Esophagus muscularis mucosa (tissue), 3 donors: ENCODE data around the gene ATF3.

Experiments
- CTCF ChIP-seq, 3 experiments: fragments of 200-600 bp in 2 of 3; fragments of 450-650 bp in 1 of 3; sonication (generic) in 2 of 3; IDR thresholded peaks; one replicate each; pipeline ENCODE4 v1.5.1; 2017 to 2019; ENCODE audit warnings: antibody characterized with exemption in 3 of 3, mild to moderate bottlenecking in 2 of 3, moderate library complexity in 1 of 3
- POLR2A ChIP-seq: fragments of 450-650 bp; IDR thresholded peaks from one replicate; pipeline ENCODE4 v1.6.1; 2017; ENCODE audit warnings: antibody characterized with exemption, moderate library complexity, mild to moderate bottlenecking, low read depth
- POLR2AphosphoS5 ChIP-seq, 2 donors: sonication (generic); formaldehyde crosslinking; IDR thresholded peaks; one replicate each; pipeline ENCODE4 v1.6.1; 2017; ENCODE audit warnings: antibody characterized with exemption in 2 of 2

DNA sequence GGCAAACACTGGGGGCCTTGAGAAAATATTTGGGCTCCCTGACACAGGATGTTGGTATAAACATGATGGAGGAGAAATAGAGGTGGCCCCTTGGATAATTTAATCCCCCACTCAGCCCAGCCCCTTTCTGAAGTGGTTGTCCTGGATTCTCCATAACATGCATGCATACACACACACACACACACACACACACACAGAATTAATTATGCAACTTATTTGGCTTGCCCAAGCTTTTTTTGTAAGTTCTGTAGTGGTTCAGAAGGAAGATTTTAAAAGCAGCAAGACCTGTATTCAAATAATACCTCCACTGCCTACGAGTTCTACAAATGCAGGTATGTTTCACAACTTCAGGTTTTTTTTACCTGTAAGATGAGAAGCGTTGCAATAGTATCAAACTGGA, 15.0 kb downstream of the ATF3 start:
- TF ChIP-seq POLR2A = no peak
- TF ChIP-seq POLR2AphosphoS5 (IDR thresholded peaks at IDR 0.05) = no peak
- TF ChIP-seq CTCF (IDR thresholded peaks at IDR 0.05) = no peak
